GM21717 (cell line): ENCODE measurements around the gene CMTR1.

Source experiments
- ATAC-seq: cut with Tn5 transposase; IDR thresholded peaks from one replicate; pipeline ENCODE4 v1.9.1; 2021; ENCODE audit warnings: mild to moderate bottlenecking, moderate library complexity; ENCODE audit not compliant: unreplicated experiment

Gene CMTR1

DNA sequence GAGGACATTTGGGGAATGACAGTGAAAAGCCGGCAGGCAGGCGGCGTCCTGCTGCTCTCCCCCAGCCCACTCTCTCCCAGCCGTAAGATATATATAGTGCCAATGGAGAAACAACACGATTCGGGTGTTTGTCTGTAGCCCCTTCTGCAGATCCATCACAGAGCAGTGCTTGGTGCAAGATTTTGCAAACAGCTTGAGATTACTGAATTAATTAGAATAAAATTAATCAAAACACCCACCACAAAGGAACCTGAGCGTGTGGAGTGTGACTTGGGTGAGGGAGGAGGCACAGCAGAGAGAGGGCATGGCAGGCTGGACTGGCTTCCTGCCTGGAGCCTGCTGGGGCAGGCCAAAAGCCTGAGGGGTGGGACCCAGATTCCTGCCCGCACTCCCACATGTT, 95.5 kb downstream of the CMTR1 start:
- ATAC-seq = no peak

DNA sequence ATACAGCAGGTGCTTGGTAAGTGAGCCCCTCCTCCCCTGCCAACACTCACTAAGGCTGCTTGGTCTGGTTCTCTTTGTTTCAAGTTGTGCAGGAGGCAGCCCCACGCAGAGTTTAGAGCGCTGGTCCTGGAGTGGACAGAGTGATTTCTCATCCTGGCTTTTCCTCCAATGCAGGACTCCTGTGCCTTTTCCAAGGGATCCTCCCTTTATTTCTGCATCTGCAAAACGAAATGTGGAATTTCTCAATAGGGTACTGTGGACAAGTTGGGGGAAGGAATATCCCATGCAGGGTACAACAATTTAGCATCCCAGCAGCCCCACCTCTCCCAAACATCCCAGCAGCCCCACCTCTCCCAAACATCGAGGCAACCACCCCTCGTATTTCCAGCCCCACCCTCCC, 97.3 kb downstream of the CMTR1 start:
- no peak for ATAC-seq

- no peak for ATAC-seq
Observed at GRCh38 chr6:37531026-37531425, 98.0 kb downstream of the CMTR1 start.
